ENCODE data around the gene MAML3.

The MAML3 gene

DNA sequence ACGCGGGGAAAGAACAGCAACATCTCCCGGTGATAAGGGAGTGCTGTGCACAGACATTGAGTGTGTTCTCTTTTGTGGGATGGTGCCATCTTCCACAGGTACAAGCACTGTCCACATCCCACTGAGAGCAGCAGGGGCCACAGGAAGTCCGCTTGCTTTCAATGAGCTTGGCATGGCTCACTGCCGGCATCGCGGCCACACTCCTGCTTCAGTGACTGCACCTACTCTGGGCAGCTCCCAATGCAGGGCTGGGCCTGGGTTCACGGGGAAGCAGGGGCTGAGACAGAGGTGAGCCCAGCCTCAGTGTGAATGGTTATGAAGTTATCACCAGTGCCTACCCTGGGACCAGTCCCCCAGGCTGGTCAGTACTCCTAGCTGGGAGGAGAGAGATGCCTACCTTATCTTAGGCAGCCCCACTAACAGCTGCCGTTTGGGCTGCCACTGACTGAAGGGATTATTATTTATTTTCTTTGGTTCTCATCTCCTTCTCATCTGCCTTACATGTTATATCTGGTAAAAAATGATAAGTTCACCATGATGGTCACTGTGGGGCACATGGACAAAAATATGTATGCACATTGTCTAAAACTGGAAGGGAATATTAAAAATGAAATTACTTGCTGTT lies 389.2 kb downstream of the MAML3 start:
- Histone ChIP-seq H3K4me1 (ENCODE audit: control insufficient read depth in 1 of 2, insufficient read depth in 1 of 2, low read depth in 1 of 2, low read length in 1 of 2) (peaks cover 67 to 73% of the 10 kb centered on the region in 2 experiments), H3K4me3 (ENCODE audit: low read depth in 1 of 2, low read length in 1 of 2) (no peak overlapping the region), H3K36me3 (no peaks in the 10 kb centered on the region), H3K9me3 (no peaks in the 10 kb centered on the region), H3K27me3 (no peaks in the 10 kb centered on the region), H3K27ac (peak overlapping the region; percentile 56)
- TF ChIP-seq, protein P1, sequence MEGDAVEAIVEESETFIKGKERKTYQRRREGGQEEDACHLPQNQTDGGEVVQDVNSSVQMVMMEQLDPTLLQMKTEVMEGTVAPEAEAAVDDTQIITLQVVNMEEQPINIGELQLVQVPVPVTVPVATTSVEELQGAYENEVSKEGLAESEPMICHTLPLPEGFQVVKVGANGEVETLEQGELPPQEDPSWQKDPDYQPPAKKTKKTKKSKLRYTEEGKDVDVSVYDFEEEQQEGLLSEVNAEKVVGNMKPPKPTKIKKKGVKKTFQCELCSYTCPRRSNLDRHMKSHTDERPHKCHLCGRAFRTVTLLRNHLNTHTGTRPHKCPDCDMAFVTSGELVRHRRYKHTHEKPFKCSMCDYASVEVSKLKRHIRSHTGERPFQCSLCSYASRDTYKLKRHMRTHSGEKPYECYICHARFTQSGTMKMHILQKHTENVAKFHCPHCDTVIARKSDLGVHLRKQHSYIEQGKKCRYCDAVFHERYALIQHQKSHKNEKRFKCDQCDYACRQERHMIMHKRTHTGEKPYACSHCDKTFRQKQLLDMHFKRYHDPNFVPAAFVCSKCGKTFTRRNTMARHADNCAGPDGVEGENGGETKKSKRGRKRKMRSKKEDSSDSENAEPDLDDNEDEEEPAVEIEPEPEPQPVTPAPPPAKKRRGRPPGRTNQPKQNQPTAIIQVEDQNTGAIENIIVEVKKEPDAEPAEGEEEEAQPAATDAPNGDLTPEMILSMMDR (IDR thresholded peaks at IDR 0.05): no peak

DNA sequence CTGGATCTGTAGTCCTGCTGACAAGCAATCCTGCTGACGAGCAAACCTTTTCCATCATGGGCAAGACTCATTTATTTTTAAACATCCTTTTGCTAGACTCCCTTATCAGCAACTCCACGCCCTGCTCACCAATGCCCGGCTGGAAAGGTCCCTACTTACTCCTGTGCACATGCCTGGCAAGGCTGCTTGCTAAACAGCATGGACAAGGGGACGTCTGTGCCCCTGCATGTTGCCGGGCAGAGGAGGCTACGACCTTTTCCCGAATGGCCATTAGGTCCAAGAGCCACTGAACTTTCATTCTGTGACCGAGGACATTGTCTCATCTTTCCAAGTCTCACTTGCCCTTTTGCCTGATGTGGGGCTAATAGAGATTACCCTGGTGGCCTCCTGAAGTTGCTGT lies 389.8 kb downstream of the MAML3 start:
- TF ChIP-seq, protein P1 (IDR thresholded peaks at IDR 0.05): no peak
- no peaks in the 10 kb centered on the region for H3K36me3 ChIP-seq
- peaks cover 67 to 73% of the 10 kb centered on the region in 2 experiments for H3K4me1 ChIP-seq (ENCODE audit: control insufficient read depth in 1 of 2, insufficient read depth in 1 of 2, low read depth in 1 of 2, low read length in 1 of 2)
- H3K4me3 ChIP-seq (ENCODE audit: low read depth in 1 of 2, low read length in 1 of 2): no peak overlapping the region
- no peaks in the 10 kb centered on the region for H3K27me3 ChIP-seq
- H3K9me3 ChIP-seq: no peaks in the 10 kb centered on the region
- peak overlapping the region; percentile 56 for H3K27ac ChIP-seq

DNA sequence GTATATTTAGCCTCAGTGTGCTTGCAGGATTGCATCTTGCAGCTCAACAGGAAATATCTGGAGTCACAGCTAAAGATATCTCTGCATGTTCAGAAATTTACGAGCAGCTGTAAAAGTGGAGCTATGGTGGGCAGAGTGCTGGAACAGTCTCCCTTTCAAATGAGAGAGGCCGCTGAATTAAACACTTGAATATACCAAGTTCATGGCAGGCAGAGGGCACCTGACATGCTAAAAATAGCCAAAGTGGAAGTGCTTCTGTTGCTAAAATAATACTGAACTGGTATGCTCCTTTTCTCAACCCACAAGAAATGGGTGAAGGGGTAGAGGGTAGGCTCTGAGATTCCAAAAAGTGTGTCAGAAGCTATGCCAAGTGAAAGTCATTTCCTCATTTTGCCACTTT lies 390.3 kb downstream of the MAML3 start:
- TF ChIP-seq, protein P1 (IDR thresholded peaks at IDR 0.05): no peak
- Histone ChIP-seq H3K27ac (peak overlapping the region; percentile 56), H3K27me3 (no peaks in the 10 kb centered on the region), H3K9me3 (no peaks in the 10 kb centered on the region), H3K4me3 (ENCODE audit: low read depth in 1 of 2, low read length in 1 of 2) (no peak overlapping the region), H3K36me3 (no peaks in the 10 kb centered on the region), H3K4me1 (ENCODE audit: control insufficient read depth in 1 of 2, insufficient read depth in 1 of 2, low read depth in 1 of 2, low read length in 1 of 2) (peaks cover 62 to 68% of the 10 kb centered on the region in 2 experiments)

DNA sequence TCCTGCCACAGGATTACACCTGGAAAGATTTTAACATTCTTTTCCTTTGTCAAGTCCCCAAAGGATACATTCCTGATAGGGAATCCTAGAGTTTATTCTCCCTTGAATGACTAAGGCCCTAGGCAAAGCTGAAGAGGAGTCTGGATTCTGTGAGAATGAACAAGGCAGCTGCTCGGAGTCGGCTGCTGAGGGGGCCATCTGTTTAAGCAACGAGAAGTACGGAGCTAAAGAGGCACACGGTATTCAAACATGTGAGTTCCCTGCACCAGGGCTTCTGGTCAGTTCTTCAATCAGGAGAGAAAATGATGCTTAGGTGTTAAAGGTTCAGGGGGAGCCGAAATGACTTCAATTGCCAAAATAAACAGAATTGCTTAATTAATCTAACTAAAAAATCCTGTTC lies 390.8 kb downstream of the MAML3 start:
- TF ChIP-seq, protein P1 (IDR thresholded peaks at IDR 0.05): no peak
- H3K4me1 ChIP-seq (ENCODE audit: control insufficient read depth in 1 of 2, insufficient read depth in 1 of 2, low read depth in 1 of 2, low read length in 1 of 2): peaks cover 58 to 63% of the 10 kb centered on the region in 2 experiments
- H3K27ac ChIP-seq: no peak overlapping the region
- H3K9me3 ChIP-seq: no peaks in the 10 kb centered on the region
- no peaks in the 10 kb centered on the region for H3K36me3 ChIP-seq
- no peaks in the 10 kb centered on the region for H3K27me3 ChIP-seq
- no peak overlapping the region for H3K4me3 ChIP-seq (ENCODE audit: low read depth in 1 of 2, low read length in 1 of 2)

DNA sequence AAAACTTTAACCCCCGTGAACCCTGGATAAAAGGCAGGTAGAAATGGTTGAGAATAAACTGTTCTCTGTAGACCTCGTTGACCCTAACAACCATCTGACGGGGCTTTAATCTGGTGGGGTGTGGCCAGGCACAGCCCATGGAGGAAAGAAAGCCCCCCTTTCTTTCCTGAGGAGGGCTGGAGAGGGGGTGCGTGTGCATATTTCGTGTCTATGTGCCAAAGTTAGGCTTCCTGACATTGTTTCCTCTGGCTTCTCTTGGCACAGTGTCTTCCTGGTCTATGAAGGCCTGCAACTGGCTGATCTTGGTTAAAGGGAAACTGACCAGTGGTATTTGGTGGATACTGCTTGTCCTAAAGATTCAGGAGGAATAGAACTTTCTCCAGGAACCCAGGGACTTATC lies 391.3 kb downstream of the MAML3 start:
- Histone ChIP-seq H3K4me1 (ENCODE audit: control insufficient read depth in 1 of 2, insufficient read depth in 1 of 2, low read depth in 1 of 2, low read length in 1 of 2) (peaks cover 57 to 62% of the 10 kb centered on the region in 2 experiments), H3K9me3 (no peaks in the 10 kb centered on the region), H3K27me3 (no peaks in the 10 kb centered on the region), H3K27ac (no peak overlapping the region), H3K36me3 (no peaks in the 10 kb centered on the region), H3K4me3 (ENCODE audit: low read depth in 1 of 2, low read length in 1 of 2) (no peak overlapping the region)
- TF ChIP-seq, protein P1 (IDR thresholded peaks at IDR 0.05): no peak
